ENCODE results near the gene SSR1. TPM values are rescaled to one million over a fixed set of nuclear protein-coding genes. Genes with fewer than 3 reads are reported as not detected.
A peak's percentile ranks its signal among the peaks of the same experiment; 100 is the strongest.

The SSR1 gene
- polyA plus RNA-seq, 1 donor from 2014 or later = 53.0 TPM

DNA sequence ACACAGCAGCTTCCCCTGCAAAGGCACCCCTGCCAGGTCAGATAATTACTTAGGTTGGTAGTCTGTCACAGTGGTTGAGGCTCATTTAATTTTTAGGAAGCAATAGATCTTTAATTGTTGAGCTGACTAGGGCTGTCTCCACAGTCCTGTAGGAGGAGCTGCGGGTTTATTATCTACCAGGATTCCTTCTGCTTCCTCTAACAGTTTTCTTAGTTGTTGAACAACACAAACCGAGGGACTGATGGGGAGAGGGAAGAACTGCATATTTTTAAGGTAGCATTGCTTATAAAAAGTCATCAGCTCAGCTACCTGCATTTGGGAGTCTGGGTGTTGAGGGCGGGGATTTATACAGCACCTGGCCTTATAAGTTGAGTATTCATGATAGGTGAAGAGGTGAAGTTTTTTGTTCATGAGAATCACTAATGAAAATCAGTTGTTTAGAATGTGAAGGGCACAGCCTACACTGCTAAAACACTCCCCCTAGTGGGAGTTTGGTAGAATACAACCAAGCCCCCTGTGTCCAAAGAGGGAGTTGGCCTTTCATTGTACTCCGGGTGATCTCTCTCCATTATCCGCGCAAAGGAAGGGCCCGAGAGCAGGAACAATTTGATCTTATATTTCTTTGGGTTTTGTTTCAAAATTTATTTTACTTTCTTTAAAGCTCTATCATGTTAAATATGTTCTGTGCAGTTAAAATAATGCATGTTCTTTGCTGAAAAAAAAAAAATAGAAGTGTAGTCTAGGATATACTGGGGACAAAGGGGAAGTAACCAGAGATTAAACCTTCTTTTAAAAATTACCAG is 69.6 kb downstream of the SSR1 start:
- Histone ChIP-seq H2AFZ (ENCODE audit: low read depth, low read length) (no peak overlapping the region), H4K20me1 (ENCODE audit: insufficient read depth) (no peaks in the 10 kb centered on the region), H3K4me2 (ENCODE audit: low read length) (no peak overlapping the region), H3K27me3 (ENCODE audit: insufficient read depth, low read depth, low read length) (no peaks in the 10 kb centered on the region), H3K79me2 (replicated peaks; ENCODE audit: insufficient read depth, low read length) (no peaks in the 10 kb centered on the region), H3K36me3 (ENCODE audit: insufficient read depth, low read length) (no peaks in the 10 kb centered on the region), H3K9me3 (ENCODE audit: low read length) (no peaks in the 10 kb centered on the region), H3K27ac (ENCODE audit: low read length) (no peak overlapping the region), H3K4me3 (ENCODE audit: low read length) (no peak overlapping the region), H3K9ac (ENCODE audit: low read length) (no peak overlapping the region), H3K9me2 (ENCODE audit: insufficient read depth, low read length) (no peaks in the 10 kb centered on the region), H3F3A (ENCODE audit: insufficient read depth, low read length, poor library complexity, severe bottlenecking) (no peaks in the 10 kb centered on the region)
- TF ChIP-seq REST (IDR thresholded peaks at IDR 0.05; ENCODE audit: borderline replicate concordance) = no peak
- TF ChIP-seq EZH2 (IDR thresholded peaks at IDR 0.05; ENCODE audit: borderline replicate concordance, insufficient read depth, low read length, poor library complexity, severe bottlenecking) = no peak
- peak; percentile 87 for TF ChIP-seq RAD21 (conservative IDR thresholded peaks at IDR 0.05)
- TF ChIP-seq, protein P1, sequence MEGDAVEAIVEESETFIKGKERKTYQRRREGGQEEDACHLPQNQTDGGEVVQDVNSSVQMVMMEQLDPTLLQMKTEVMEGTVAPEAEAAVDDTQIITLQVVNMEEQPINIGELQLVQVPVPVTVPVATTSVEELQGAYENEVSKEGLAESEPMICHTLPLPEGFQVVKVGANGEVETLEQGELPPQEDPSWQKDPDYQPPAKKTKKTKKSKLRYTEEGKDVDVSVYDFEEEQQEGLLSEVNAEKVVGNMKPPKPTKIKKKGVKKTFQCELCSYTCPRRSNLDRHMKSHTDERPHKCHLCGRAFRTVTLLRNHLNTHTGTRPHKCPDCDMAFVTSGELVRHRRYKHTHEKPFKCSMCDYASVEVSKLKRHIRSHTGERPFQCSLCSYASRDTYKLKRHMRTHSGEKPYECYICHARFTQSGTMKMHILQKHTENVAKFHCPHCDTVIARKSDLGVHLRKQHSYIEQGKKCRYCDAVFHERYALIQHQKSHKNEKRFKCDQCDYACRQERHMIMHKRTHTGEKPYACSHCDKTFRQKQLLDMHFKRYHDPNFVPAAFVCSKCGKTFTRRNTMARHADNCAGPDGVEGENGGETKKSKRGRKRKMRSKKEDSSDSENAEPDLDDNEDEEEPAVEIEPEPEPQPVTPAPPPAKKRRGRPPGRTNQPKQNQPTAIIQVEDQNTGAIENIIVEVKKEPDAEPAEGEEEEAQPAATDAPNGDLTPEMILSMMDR (IDR thresholded peaks at IDR 0.05; ENCODE audit: poor library complexity, severe bottlenecking) = peak; percentile 88
- peak; percentile 93 for TF ChIP-seq SMC3 (conservative IDR thresholded peaks at IDR 0.05; ENCODE audit: poor library complexity)
- TF ChIP-seq EP300 (conservative IDR thresholded peaks at IDR 0.05; ENCODE audit: poor library complexity, severe bottlenecking) = no peak
- no peak for TF ChIP-seq POLR2AphosphoS5 (IDR thresholded peaks at IDR 0.05)

DNA sequence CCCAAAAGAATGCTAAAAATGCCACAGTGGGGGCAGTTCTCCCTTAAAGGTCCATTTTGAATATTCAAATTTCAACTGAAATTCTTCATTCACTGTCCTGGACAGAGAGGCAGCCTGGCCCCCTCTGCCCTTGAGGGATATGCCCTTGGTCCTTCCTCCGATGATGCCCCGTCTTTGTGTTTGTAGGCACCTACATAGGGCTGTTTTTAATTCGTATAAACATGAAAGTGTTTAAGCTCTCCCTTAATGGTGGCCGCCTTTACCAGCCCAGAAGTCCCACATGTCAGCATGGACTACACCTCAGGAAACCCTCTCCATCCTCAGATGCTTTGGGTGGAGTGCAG is 70.2 kb downstream of the SSR1 start:
- H3K27ac ChIP-seq (ENCODE audit: low read length) = no peak overlapping the region
- no peak overlapping the region for H3K4me3 ChIP-seq (ENCODE audit: low read length)
- no peaks in the 10 kb centered on the region for H3K9me2 ChIP-seq (ENCODE audit: insufficient read depth, low read length)
- H3K79me2 ChIP-seq (replicated peaks; ENCODE audit: insufficient read depth, low read length) = no peaks in the 10 kb centered on the region
- no peaks in the 10 kb centered on the region for H3K36me3 ChIP-seq (ENCODE audit: insufficient read depth, low read length)
- no peaks in the 10 kb centered on the region for H3K9me3 ChIP-seq (ENCODE audit: low read length)
- no peak overlapping the region for H2AFZ ChIP-seq (ENCODE audit: low read depth, low read length)
- no peaks in the 10 kb centered on the region for H3K27me3 ChIP-seq (ENCODE audit: insufficient read depth, low read depth, low read length)
- H4K20me1 ChIP-seq (ENCODE audit: insufficient read depth) = no peaks in the 10 kb centered on the region
- H3K9ac ChIP-seq (ENCODE audit: low read length) = no peak overlapping the region
- TF ChIP-seq REST (IDR thresholded peaks at IDR 0.05; ENCODE audit: borderline replicate concordance) (no peak), RAD21 (conservative IDR thresholded peaks at IDR 0.05) (no peak), POLR2AphosphoS5 (IDR thresholded peaks at IDR 0.05) (no peak), MXI1 (conservative IDR thresholded peaks at IDR 0.05; ENCODE audit: poor library complexity, severe bottlenecking) (no peak), SMC3 (conservative IDR thresholded peaks at IDR 0.05; ENCODE audit: poor library complexity) (no peak), EZH2 (IDR thresholded peaks at IDR 0.05; ENCODE audit: borderline replicate concordance, insufficient read depth, low read length, poor library complexity, severe bottlenecking) (no peak), EP300 (conservative IDR thresholded peaks at IDR 0.05; ENCODE audit: poor library complexity, severe bottlenecking) (no peak), TAF1 (IDR thresholded peaks at IDR 0.05; ENCODE audit: low read depth) (no peak)
- TF ChIP-seq, protein P1 (IDR thresholded peaks at IDR 0.05; ENCODE audit: poor library complexity, severe bottlenecking) = no peak
- no peak overlapping the region for H3K4me2 ChIP-seq (ENCODE audit: low read length)
- no peaks in the 10 kb centered on the region for H3F3A ChIP-seq (ENCODE audit: insufficient read depth, low read length, poor library complexity, severe bottlenecking)

Measured in neural cell (in vitro differentiated cells).